CD4-positive, alpha-beta T cell treated with Interferon gamma for 1 hour (primary cell): ENCODE results near the gene APLF.
"Not testable (repeated sequence)": the region's sequence is repeated elsewhere in the genome, so short reads cannot be mapped to it uniquely, and the experiment has no call there.

Experiments used
- DNase-seq: peaks from one replicate; pipeline ENCODE4 v3.0.0-alpha.2; 2020

Gene APLF

DNA sequence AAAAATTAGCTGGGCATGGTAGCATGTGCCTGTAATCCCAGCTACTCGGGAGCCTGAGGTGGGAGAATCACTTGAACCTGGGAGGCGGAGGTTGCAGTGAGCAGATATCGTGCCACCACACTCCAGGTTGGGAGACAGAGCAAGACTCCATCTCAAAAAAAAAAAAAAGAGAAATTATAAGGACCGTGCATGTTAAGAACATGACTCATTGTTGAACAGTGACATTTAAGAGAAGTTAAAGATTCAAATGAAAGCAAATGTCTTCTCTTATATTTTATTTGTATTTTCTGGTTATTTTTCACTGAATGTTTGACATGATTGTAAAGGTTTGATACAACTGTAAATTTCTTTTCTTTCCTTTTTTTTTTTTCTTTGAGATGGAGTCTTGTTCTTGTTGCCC lies 69.6 kb downstream of the APLF start:
- DNase-seq = no peak

DNA sequence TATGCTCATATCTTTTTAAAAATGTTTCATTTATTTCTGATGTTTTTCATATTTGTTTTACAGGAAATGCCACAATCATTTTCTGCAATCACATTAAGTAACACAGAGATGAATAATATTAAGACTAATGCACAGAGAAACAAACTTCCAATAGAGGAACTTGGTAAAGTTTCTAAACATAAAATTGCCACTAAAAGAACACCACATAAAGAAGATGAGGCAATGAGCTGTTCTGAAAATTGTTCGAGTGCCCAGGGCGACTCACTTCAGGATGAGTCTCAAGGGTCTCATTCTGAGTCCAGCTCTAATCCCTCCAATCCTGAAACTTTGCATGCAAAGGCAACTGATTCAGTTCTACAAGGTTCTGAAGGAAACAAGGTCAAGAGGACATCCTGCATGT lies 70.4 kb downstream of the APLF start:
- no peak for DNase-seq

DNA sequence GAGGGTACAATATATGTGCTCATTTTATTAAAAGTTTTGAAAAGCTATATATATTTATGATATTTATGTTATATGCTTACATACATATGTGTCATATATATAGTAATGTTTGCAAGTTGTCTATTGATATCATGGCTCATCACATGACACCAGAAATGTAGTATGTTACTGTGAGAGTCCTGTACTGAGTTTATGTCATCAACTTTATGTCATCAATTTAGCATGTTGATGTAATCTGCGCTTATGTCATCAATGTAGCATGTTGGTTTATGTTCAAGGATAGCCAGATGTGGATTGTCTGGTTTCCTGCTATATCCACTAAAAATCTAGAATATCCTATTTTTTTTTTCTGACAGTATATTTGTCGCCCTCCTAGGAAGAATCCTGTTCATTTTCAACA lies 77.4 kb downstream of the APLF start:
- no peak for DNase-seq

DNA sequence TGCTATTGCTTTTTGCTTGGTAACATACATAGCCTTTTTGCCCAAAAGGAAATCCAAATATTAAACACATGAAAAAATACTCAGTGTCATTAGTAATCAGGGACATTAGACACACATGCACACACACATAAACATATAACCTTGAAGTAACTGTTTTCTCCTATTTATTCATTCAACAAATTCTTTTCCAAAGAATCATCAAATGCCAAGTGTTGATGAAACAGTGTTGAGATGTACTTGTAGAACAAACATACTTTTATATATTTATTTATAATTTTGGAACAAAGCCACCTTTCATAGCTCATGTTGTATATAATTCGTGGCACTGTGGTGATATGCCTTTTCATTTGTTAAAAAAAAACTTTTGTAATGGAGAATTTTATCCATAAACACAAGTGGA lies 81.0 kb downstream of the APLF start:
- DNase-seq = no peak

DNA sequence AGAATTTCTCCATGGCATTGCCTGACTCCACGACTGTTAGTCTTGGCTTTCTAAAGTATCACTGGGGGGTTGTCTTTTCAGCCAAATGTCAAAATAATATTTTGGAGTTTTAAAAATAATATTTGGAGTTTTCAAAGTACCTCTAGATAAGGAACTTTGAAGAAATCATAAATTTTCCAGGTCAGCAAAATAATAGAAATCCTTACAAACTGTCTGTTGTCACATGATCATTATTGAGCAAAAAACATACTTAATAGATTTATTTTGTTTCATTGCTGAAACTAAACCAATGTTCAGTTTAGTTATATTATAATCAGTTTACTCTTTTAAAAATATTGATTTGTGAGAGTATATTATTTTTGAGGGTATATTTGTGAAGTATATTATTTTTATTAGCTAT lies 85.7 kb downstream of the APLF start:
- DNase-seq = no peak

DNA sequence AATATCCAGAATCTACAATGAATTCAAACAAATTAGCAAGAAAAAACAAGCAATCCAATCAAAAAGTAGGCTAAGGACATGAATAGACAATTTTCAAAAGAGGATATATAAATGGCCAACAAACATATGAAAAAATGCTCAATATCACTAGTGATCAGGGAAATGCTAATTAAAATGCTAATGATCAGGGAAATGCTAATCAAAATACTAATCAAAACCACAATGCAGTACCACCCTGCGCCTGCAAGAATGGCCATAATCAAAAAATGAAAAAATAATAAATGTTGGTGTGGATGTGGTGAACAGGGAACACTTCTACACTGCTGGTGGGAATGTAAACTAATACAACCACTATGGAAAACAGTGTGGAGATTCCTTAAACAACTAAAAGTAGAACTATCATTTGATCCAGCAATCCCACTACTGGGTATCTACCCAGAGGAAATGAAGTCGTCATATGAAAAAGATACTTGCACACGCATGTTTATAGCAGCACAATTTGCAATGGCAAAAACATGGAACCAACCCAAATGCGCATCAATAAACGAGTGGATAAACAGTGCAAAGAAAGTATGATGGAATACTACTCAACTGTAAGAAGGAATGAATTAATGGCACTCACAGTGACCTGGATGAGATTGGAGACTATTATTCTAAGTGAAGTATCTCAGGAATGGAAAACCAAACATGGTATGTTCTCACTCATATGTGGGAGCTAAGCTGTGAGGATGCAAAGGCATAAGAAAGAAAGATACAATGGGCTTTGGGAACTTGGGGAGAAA lies 88.2 kb downstream of the APLF start:
- DNase-seq = not testable (repeated sequence)

DNA sequence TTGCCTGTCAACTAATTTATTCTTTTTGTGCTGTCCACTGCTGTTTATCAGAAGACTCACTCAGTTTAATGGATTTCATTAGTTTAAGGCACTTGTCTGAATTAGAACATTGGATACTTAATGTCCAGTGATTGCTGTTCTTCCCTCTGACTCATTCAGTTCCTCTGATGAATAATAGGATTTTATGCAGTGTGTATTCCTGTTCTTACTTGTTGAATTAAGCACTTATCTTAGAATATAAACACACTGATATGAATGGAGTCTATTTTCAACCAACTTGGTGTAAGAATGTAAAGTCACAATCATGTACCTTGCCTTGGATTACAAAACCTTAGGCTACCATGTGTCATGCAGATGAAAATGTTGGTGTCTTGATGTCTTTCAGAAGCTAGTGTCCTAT lies 89.0 kb downstream of the APLF start:
- no peak for DNase-seq

DNA sequence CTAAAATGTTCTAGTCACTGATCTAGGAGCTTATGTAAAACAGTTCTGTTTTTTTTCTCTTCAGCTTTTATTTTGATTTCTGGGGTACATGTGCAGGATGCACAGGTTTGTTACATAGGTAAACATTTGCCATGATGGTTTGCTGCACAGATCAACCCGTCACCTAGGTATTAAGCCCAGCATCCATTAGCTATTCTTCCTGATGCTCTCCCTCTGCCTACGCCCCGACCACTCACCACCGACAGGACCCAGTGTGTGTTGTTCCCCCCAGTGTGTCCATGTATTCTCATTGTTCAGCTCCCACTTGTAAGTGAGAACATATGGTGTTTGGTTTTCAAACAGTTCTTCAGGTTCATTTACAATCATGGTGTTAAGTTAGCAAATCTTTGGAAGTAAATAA lies 91.2 kb downstream of the APLF start:
- DNase-seq = no peak

DNA sequence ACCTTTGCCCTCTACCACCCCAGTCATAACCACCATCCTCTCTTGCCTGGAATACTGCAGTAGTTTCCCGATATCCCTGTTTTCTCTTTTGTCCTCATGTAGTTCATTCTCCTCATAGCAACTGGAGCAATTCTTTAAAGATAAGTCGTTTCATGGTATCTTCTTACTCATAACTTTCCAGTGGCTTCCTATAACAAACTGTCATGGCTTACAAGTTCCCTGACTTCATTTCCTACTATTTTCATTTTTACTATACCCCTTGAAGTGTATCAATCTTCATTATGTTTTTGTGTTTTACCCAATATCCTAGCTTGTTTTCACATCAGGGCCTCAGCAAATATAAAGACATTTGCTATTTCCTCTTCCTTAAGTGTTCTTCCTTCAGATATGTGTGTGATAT lies 92.3 kb downstream of the APLF start:
- DNase-seq = no peak

DNA sequence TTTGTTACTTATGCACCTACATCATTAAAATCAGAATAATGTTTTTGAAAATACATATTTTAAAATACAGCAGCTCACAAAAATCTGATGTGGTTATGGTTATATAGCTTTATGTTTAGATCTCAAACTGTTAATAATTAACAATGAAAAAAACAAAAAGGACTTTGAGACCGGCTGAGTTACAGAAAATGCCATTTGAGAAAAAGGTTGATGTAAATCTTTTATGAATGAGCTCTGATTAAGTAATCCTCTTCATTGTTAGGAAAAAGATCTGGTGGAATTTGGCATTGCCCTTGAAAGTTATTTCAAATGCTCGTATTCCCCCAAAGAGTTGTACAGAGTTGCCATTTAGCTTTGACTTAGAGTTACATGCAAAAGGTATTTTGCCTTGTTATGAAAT lies 93.2 kb downstream of the APLF start:
- no peak for DNase-seq

DNA sequence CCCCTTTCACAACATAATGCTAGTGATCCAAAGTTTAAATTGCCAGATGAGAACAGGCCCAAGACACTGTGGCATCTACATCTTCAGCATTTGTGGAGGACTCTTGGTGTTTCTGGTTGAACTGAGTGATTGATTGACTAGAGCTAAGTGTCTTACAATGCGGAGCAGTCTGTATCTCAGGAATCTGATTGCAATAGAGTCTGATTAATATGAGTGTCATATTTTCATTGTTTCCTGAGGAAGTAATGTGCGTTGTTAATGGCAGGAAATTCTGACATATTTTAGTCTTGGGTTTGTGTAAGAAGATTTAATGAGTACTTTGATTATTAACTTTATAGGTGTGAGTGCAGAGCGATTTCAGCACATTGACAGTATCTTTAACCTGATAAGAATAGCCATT lies 94.0 kb downstream of the APLF start:
- DNase-seq = no peak

DNA sequence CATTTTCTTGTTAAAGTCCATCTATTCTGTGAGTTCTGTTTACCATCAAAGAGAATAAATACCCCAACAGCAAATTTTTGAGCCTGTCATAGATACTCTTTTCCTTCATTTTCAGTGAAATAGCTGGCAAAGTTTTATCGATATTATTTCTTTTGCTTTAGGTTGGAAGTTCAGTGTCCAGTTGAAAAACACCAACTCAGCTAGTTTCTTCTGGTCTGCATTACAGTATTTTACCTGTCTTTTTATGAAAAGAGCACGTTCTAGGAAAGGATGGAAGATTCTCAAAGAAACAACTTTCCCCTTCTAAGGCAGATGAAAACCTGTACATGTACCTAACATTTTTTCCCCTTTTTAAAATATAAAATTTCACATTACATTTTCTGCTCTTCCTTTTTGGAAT lies 95.5 kb downstream of the APLF start:
- no peak for DNase-seq

DNA sequence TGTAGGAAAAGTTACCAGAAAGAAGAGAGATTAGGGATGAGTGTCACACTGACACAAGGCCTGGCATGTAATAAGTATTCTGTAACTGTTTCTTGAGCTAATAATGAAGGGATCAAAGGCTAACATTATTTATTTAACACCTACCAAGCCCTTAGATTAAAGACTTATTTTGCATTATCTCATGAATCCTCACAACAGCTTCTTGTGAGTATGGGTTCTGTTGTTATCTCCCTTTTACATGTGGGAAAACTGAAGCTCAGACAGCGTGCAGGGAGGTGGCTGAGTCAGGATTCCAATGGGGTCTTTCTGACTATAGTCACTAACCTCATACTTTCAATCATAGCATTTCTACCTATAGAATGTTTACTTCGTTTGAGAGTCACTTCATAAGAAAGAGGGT lies 97.0 kb downstream of the APLF start:
- no peak for DNase-seq

DNA sequence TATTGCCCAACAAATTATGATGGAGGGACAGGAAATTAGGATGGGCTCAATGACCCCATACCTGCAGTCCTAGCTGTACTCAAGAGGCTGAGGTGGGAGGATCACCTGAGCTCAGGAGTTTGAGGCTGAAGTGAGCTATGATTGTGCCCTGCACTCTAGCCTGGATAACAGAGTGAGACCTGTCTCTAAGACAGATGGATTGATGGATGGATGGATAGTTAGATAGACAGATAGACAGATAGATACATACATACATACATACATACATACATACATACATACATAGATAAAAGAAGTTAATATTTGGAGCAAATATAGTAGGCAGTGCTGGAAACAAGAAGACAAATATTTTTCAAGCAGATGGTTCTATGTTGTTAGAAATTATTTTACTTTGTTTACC lies 97.9 kb downstream of the APLF start:
- no peak for DNase-seq

DNA sequence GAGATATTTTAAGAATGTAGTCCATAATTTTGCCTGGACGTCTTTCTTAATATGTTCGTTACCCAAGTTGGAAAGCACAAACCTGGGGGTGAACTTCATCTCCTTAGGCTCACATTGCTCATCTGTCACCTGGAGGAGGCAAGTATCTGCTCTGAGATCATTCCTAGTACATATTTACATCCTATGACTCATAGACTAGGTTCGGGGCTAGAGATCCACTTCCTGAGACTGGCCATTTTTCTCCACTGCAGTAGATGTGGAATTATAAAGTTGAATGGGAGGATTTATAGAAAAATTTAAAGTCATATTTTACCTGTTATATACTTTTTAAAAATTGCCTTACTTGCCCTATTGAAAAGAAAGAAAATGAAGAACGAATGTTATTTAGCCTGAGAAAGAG lies 98.5 kb downstream of the APLF start:
- no peak for DNase-seq

DNA sequence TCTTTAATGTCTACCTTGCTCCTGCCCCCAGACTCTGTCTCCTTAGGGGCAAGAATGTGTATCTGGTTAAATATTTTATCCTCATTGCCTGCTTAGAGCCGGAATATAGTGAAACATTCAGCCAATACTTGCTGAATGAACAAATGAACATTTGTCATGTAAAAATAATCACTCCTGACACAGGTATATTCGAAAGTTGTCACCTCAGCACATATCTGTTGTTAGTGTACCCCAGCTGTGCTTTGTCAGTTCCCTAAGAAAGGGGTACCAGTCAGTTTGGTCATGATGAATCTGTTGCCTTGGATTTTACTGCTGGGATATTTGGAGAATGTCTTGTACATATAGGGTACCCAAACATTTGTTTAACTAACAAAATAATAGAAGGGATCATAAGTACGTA lies 99.0 kb downstream of the APLF start:
- DNase-seq = no peak

DNA sequence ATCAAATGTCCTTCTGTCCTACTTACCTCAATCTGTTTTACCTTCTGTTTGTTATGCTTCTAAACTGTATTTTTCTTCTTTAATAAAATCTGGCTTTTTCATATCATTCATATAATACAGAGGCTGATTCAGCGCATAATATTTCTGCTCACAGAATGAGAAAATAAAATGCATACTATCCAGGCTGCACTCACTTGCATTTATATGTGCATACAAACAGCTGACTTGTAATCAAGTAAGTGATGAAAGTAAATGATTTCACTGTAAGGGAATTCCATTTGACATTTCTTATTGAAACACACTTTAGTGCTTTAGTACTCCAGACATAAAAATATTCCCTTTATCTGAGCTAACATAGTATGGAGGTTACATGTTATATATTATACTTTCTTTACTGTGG lies 100.7 kb downstream of the APLF start:
- DNase-seq = no peak

DNA sequence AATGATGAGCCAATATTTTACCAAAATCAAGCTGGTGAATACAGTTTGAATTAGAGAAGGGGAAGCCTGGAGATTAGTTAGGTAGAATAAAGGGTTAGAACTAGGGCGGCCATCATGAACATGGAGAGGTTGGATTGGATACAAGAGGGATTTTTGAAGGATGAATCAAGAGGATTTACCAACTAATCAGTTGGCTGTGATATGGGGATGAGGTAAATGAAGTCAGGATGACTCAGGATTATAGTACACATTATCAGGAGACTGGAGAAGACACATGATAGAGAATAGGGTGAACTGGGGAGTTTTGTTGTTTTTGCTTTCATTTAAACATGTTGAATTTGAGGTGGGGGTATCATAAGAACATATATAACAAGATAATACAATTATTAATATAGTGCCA lies 102.2 kb downstream of the APLF start:
- DNase-seq = no peak

DNA sequence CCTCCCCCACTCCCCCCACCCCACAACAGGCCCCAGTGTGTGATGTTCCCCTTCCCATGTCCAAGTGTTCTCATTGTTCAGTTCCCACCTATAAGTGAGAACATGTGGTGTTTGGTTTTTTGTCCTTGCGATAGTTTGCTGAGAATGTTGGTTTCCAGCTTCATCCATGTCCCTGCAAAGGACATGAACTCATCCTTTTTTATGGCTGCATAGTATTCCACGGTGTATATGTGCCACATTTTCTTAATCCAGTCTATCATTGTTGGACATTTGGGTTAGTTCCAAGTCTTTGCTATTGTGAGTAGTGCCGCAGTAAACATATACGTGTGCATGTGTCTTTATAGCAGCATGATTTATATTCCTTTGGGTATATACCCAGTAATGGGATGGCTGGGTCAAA lies 103.0 kb downstream of the APLF start:
- not testable (repeated sequence) for DNase-seq

DNA sequence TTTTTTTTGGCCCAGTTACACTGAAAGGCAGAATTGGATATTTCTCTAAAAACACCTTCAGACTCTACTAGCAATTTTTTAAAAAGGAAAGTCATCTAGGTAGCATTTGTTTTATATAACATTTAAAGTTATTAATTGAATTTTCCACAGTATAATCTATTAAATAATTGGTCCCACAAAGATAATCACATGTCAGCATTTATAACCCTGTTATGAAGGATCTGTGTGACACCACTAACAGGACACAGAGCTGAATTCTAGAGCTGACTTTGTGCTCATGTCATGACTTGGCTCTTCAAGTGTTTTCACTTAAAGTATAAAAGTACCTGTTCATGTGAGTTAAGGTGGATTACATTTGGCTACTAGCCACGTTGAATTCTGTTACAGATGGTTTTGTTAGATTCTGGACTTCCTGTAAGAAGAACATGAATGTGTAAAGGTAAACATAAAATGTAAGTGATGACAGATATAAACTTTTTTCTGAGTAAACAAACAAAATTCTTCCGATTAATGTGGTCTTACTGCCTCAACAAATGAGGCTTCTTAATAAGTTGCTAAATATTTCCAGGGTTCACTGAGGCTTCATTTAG lies 106.9 kb downstream of the APLF start:
- no peak for DNase-seq

DNA sequence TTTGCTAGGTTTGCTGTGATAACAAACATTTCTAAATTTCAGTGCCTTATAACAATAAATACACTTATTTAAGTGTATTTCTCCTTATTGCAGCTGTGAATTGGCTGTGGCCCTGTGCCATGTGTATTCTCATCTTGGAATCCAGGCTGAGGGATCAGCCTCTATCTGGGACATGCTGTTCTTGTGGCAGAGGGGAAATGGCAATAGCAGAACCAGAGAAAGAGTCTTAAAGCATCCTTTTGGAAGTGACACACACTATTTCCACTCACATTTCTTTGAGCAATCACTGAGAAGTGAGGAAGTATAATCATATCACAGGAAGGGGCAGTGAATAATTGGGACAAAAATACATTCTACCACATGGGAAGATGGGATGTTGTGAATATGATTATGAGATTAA lies 109.8 kb downstream of the APLF start:
- no peak for DNase-seq

DNA sequence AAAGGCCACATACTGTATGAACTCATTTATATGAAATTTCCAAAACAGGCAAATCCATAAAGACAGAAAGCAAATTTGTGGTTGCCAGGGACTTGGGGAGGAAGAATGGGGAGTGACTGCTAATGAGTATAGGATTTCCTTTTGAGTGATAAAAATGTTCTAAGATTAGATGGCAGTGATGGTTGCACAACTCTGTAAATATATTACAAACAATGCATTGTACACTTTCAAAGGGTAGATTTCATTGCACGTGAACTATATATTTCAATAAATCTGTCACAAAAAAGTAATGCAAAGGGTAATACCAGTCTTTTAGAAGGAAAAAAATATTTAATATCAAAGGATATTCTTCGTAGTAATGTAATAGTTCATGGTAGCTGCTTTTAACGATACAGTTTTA lies 112.3 kb downstream of the APLF start:
- DNase-seq = no peak

DNA sequence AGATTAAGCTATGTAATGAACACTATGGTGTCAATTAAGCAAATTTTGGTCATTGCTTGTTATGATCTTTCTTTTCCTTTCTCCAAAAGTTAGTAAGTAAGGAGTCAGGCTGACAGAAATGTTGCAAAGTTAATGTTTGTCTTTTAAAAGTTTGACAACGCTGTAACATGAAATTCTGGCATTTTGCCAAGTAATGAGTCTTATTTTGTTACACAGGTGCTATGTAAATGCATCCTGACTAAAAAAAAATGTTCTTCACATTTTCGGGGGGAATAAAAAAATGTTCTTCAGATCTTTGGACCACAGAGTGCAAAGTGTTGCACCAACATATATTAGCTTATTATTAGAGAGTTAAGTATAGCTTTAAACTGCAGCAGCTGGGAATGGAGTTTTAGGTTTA lies 121.2 kb downstream of the APLF start:
- no peak for DNase-seq

DNA sequence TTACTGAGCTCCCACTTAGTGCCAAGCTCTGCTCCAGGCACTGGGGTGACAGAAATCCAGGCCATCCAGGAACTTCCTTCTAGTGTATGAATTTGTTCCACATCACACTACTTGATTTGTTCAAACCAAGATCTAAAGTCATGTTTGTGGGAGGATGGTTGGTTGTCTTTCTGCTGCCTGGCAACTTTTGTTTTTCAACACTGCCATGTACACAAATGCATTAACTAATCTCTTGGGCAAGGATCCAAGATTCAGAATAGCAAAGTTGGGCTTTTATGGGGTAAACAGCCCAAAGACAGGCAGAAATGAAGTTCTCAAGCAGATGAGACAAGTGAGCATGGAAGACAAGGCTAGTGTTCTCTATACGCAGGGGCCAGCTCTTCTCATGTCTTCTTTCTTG lies 122.6 kb downstream of the APLF start:
- DNase-seq = no peak

DNA sequence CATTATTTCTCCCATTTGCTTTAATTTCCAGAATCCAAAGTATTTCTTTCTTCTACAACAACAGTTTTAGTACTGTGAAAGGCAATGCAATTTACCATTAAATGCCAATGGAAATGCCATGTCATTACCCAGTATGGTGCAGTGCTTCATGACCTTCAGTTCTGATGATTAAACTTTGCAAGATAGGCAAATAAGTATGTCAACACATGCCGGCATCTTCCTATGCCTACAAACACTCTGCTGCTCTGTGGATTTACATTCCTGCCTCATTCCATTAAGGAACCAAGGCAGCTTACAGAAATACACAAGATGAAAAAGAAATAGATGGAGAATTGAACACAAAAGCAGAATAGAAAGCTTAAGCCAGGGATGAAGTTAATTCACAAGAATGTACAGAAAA lies 123.3 kb downstream of the APLF start:
- DNase-seq = no peak
